Measurements from ENCODE around the gene OCA2. TPM values are rescaled to one million over a fixed set of nuclear protein-coding genes. Genes with fewer than 3 reads are reported as not detected.

OCA2 gene
- total RNA-seq, 6 experiments from 2014 or later, result 0.07 to 0.13 (median 0.12) TPM; not detected in 3

GRCh38 chr15:28133281-28133680 is 34.2 kb upstream of the OCA2 start:
- intact Hi-C loops (cut with DNase I), result no loop called here
- ATAC-seq, result no peak

GRCh38 chr15:28132524-28133275 is 33.6 kb upstream of the OCA2 start:
- DNase-seq (no peak), ATAC-seq (no peak)
- H3K36me3 ChIP-seq, result peaks cover 0 to 16% (median 0%) of the 10 kb centered on the region in 4 donors
- no peak overlapping the region for H3K4me3 ChIP-seq
- no peaks in the 10 kb centered on the region for H3K9me3 ChIP-seq
- no peaks in the 10 kb centered on the region for H3K4me1 ChIP-seq
- intact Hi-C loops (cut with DNase I), result no loop called here
- no peaks in the 10 kb centered on the region for H3K27me3 ChIP-seq
- 58% methylated on average over 6 of the region's 21 CpGs for WGBS (ENCODE audit: insufficient coverage, low coverage, low lambda C conversion rate, missing lambda C conversion rate)
- TF ChIP-seq POLR2A (IDR thresholded peaks at IDR 0.05) (no peak), CTCF (IDR thresholded peaks at IDR 0.05) (no peak)
- H3K27ac ChIP-seq, result no peak overlapping the region

More at GRCh38 chr15:28133281-28133680, 34.2 kb upstream of the OCA2 start:
- no peak for DNase-seq
- Histone ChIP-seq H3K4me3 (no peak overlapping the region), H3K9me3 (no peaks in the 10 kb centered on the region), H3K27me3 (no peaks in the 10 kb centered on the region), H3K36me3 (peaks cover 0 to 16% (median 0%) of the 10 kb centered on the region in 4 donors), H3K4me1 (no peaks in the 10 kb centered on the region), H3K27ac (no peak overlapping the region)
- TF ChIP-seq CTCF (IDR thresholded peaks at IDR 0.05) (no peak), POLR2A (IDR thresholded peaks at IDR 0.05) (no peak)

- no peak overlapping the region for H3K4me3 ChIP-seq
- no peaks in the 10 kb centered on the region for H3K9me3 ChIP-seq
- intact Hi-C loops (cut with DNase I), result no loop called here
- 61% methylated on average over 3 of the region's 13 CpGs for WGBS (ENCODE audit: insufficient coverage, low coverage, low lambda C conversion rate, missing lambda C conversion rate)
- TF ChIP-seq CTCF (IDR thresholded peaks at IDR 0.05) (no peak), POLR2A (IDR thresholded peaks at IDR 0.05) (no peak)
- H3K4me1 ChIP-seq, result no peaks in the 10 kb centered on the region
- peaks cover 0 to 16% (median 0%) of the 10 kb centered on the region in 4 donors for H3K36me3 ChIP-seq
- no peaks in the 10 kb centered on the region for H3K27me3 ChIP-seq
- no peak overlapping the region for H3K27ac ChIP-seq
- DNase-seq (no peak), ATAC-seq (no peak)
These were observed 32.8 kb upstream of the OCA2 start for GRCh38 chr15:28131946-28132345.

GRCh38 chr15:28131400-28131799 is 32.3 kb upstream of the OCA2 start:
- DNase-seq, result no peak
- H3K36me3 ChIP-seq, result peaks cover 0 to 16% (median 0%) of the 10 kb centered on the region in 4 donors

More at GRCh38 chr15:28131400-28131799, 32.3 kb upstream of the OCA2 start:
- no peak for TF ChIP-seq CTCF (IDR thresholded peaks at IDR 0.05)
- no peak for TF ChIP-seq POLR2A (IDR thresholded peaks at IDR 0.05)
- no peaks in the 10 kb centered on the region for H3K9me3 ChIP-seq
- ATAC-seq, result no peak
- intact Hi-C loops (cut with DNase I), result no loop called here
- no peak overlapping the region for H3K27ac ChIP-seq
- no peaks in the 10 kb centered on the region for H3K4me1 ChIP-seq
- H3K27me3 ChIP-seq, result no peaks in the 10 kb centered on the region
- H3K4me3 ChIP-seq, result no peak overlapping the region
- WGBS (ENCODE audit: insufficient coverage, low coverage, low lambda C conversion rate, missing lambda C conversion rate), result 100% methylated on average over 4 of the region's 13 CpGs
